IPS-11a (cell line): Measurements from ENCODE around the gene EIF4G3.

Experiments
- H3K4me3 ChIP-seq: one replicate; pipeline ENCODE4 v1.5.1; 2013; ENCODE audit warnings: low read depth, low read length, control low read depth

EIF4G3 gene

DNA sequence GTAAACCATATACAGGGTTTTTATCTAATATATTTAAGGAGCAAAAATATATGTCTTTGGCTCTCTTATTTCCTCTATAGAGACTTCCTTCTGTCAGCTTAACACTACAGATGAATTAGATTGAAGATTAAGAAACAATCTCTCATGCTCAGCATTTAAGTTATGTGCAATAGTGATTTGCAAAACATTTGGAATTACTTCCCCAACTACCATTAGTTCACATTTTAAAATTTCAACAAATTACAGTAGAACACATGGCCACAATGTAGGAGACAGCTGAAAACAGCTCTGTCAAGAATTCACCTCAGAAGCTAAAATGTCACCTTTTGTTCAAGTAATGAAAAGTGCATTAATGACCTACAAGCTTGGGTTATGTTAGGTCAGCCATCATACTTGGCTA is 177.9 kb downstream of the EIF4G3 start:
- no peak overlapping the region for H3K4me3 ChIP-seq

DNA sequence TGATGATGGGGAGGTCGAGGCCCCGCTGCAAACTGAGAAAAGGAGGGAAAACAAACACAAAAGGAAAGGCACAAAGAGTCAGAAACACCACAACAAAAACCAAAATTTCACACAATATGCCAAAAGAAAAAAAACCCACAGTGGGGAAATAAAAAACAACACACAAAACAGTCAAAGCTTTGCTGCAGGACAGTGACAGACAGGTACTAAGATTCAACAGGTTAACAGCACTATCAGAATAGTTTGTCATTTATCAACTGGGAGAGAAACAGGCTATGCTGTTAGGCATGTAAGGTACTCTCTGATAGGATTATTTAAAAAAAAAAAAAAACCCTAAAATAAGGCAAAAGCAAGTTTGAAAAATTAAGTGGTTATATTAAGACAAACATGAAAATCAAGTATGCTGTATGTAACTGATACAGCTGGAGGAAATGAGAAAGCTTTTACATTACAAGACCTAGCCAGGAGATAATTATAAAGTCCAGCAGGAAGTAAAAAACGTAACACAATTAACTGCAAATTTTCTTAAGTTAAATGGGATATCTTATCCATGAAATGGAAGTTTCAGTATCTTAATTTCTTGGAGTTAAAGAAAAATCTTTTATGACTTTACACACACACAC is 179.0 kb downstream of the EIF4G3 start:
- no peak overlapping the region for H3K4me3 ChIP-seq

DNA sequence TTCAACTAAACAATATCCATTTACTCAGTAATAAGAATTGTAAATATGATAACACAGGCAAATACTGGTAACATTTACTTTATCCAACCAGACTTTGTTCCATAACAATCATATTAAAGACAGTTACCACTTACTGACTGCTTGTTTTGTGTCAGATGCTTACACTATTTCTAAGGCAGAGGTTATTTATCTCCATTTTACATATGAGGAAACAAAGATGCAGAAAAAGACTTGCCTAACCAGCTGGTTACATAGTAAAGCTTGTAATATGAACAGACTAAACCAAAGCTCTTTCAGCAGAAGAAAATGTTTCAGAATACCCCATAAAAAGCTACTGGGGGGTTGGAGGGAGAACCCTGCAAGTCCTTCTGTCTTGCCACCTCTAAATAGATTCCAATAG is 180.1 kb downstream of the EIF4G3 start:
- H3K4me3 ChIP-seq: no peak overlapping the region

DNA sequence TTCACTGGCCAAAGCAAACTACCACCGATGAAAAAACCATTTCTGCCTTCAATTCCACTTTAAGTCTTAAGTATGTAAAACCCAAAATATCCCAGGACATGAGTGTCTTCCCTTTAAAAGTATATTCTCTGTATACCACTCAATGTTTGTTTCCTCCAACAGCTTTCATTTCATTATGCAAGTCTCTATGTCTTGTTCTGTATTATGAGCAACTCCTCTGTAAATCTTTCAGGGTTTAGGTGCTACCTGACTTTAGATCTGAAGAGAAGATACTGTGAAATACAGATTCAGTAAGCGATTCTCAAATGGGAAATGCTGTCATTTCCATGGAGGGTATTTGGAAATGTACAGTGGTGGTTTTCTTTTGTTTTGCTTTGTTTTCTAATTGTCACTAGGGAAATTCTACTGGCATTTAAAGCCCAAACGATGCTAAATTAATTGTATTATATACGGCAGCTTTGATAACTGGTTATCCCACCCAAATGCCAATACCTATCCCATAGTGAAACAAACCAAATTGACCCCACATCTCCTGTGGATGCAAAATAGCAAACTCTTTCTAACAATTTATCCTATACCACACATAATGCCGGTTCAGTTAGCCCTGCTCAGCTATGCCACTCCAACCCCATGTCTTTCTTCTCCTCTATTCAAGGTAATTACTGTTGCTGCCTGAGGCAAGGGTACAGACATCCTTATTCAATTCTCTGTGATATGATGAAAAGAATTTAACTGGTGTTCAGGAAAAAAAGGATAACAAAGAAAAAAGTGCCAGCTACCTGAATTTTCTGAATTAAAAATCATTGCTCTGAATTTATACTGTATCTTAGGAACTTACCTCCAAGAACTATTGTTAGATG is 182.8 kb downstream of the EIF4G3 start:
- H3K4me3 ChIP-seq: no peak overlapping the region

DNA sequence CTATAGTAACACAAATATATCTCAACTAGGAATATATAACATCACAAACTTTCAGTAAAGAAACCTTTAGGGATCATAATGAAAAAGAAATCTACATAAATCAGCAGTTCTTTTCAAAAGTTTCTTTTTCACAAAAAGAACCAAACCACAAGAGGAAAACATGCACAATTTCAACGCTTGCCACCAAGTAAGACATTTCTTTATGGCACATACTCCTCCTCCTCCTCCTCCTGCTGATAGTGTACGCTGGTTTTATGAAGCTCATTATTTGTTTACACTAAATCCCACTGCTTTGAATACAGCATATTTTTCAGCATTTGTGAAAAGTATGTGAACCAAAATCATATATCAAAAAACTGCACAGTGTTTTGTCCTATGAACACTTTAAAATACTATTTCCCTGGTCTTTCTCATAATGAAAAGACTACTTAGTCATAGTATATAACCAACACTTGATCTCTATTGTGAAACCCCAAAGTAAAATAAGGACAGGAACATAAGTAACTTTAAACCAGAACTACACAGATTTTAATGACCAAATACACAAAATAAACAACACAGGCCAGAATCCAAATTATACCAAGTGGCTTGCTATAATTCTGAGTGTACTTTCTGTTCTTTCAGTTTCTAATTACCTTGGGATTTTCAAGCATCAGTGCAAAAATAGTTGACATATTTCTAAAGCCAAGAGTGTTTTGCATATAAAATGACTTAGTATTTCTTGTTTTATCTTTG is 184.2 kb downstream of the EIF4G3 start:
- H3K4me3 ChIP-seq: no peak overlapping the region

DNA sequence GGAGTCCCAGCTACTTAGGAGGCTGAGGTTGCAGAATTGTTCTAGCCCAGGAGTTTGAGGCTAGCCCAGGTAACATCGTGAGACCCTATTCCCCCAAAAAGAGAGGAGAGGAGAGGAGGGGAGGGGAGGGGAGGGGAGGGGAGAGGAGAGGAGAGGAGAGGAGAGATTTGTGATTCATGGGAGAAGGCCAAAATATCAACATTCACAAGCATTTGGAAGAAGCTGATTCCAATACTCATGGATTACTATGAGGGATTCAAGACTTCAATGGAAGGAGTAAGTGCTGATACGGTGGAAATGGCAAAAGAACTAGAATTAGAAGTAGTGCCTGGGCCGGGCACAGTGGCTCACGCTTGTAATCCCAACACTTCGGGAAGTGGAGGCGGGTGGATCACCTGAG is 187.8 kb downstream of the EIF4G3 start:
- H3K4me3 ChIP-seq: no peak overlapping the region

DNA sequence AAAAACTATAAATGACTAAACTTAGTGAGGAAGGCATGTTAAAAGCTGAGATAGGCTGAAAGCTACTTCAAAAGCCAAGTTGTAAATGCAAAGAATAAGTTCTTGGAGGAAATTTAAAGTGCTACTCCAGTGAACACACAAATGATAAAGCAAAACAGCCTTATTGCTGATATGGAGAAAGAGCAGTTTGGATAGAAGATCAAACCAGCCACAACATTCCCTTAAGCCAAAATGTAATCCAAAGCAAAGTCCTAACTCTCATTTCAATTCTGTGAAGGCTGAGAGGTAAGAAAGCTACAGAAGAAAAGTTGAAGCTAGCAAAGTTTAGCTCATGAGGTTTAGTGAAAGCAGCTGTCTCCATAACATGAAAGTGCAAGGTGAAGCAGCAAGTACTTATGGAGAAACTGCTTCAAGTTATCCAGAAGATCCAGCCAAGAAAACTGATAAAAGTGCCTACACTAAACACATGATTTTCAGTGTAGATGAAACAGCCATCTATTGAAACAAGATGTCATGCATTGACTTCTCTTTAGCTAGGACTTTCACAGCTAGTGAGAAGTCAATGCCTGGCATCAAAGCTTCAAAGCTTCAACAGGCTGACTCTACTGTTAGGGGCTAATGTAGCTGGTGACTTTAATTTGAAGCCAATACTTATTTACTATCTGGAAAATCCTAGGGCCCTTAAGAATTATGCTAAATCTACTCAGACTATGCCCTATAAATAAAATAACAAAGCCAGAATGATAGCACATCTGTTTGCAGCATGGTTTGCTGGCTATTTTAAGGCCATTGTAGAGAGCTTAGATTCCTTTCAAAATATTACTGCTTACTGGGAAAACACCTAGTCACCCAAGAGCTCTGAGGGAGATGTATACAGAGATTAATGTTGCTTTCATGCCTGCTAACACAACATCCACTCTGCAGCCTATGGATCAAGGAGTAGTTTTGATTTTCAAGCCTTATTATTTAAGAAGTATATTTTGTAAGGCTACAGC is 188.6 kb downstream of the EIF4G3 start:
- H3K4me3 ChIP-seq: no peak overlapping the region

DNA sequence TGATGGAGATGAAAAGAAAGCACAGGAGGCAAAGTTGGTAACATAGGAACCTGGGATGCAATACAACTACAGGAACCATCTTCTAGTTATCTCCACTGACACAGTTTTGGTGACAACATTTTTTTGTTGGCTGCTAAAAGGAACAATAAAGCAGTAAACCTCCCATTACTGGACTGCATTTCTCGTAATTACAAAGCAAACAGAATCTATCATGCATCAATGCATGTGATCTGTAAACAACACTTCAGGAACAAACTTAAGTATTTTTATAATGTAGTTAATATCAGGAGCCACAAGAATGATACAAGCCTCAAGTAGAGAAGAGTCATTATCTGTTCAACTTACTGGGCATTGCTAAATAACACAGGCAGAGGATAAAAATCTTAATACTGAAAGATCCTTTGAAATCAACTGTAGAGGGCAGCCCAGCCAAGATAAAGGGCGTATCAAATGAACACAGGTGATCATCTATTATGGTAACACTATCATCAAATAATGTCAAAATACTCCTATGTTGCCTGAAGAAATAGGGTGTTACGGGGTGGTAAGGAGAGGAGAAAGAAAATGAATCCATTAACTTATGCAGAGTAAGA is 193.3 kb downstream of the EIF4G3 start:
- H3K4me3 ChIP-seq: no peak overlapping the region

DNA sequence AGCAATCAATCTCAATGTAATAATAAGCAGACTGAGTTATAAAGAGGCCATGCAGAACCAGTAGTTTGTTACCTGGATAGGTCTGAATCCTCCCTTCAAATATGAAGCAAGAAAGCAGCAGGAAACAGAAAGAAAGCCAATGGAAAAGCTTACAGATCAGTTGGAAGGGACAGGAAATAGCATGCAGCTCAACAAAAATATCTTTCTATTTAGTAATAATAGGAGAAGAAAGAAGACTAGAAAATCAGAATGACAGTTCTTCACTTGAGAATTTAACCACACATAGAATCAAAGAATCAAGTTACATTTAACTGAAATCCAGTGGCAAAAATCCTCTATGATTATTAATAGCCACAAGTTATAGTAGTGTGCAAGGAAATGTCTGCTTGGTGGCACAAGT is 194.4 kb downstream of the EIF4G3 start:
- H3K4me3 ChIP-seq: no peak overlapping the region

DNA sequence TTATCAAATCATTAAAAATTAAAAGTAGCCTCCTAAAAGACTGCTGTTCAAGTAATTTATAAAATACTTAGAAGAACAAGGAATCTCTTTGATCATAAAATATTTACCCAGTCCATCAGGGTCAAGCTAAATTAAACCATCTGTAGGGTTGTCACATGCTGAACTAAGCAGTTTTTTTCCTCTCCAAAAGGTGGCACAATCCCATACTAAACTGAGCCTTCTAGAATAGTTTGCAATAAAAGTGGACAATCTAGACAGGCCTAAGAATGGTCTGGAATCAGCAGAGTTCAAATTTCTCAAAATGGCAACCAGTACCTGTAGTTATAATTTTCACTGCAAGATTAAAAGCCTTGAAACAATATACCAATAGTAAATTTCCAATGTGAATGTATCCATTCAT is 194.8 kb downstream of the EIF4G3 start:
- H3K4me3 ChIP-seq: no peak overlapping the region

DNA sequence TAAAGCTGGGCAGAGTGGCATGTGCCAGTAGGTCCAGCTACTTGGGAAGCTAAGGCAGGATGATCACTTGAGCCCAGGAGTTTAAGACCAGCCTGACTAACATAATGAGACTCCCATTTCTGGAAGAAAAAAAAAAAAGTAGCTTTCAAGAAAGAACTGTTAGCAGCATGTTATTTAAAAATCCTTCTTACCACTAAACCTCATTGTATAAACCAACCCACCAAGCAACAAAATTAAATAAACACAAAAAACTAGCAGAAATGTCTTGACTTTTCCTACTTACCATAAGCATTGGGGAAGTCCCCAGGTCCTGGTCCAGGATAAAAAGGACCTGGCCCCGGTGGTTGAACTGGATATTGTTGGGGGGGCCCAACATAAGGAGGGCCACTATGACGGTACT is 196.6 kb downstream of the EIF4G3 start:
- H3K4me3 ChIP-seq: no peak overlapping the region

DNA sequence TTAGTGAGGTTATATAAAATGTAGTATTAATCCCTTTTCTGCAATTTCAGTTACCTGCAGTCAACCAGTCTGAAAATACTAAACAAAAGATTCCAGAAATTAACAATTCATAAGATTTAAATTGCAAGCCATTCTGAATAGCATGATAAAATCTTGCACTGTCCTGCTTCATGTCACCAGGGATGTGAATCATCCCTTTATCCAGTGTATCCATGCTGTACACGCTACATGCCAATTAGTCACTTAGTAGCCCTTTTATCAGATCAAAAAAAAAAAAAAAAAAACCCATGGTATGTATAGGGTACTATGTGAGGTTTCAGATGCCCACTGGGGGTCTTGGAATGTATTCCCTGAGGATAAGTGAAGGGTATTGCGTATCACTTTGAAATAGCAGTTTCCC is 198.3 kb downstream of the EIF4G3 start:
- H3K4me3 ChIP-seq: no peak overlapping the region

DNA sequence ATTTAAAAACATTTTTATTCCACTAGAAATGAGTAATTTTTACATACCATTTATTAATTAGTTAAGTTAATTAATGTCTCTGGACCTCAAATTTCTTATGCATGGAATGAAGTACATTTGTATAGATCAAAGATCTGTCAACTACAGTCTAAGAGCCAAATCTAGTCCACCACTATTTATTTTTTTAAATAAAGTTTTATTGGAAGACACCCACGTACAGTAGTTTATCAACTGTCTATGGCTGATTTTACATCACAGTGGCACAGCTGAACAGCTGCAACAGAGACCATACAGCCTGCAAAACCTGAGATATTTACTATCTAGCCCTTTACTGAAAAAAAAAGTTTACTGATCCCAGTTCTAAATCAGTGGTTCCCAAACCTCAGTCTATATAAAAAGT is 201.0 kb downstream of the EIF4G3 start:
- H3K4me3 ChIP-seq: no peak overlapping the region

DNA sequence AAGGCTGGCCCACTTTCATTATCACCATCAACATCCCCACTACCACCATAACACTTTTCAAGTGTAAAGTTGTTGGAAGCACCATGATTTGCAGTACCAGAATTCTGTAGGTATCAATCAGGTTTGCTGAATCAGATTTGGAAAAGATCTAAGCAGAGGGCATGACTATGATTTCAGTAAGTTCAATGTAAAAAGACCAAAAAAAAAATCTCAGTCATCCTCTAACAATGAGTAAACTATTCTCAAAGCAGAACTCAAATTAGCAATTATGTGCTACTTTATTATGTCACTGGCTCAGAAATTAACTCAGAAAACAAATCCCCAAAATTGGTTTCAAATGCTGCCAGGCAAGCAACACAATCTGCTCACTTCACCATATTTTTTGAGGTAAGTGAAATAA is 201.7 kb downstream of the EIF4G3 start:
- H3K4me3 ChIP-seq: no peak overlapping the region

DNA sequence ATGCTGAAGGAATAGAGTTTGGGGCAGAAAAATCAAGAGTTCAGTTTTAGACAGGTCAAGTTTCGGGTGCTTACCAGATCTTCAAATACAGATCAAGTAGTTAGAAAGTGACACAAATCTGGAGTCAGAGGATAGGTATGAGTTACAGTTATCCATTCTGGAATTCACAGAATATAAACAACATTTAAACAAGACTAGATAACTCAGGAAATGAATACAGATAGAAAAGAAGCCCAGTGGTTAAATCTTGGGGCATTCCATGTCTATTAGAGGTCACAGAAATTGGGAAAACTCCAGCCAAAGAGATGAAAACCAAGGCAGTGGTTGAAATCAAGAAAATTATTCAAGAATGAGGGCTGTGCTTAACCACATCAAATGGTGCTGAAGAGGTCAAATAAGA is 202.6 kb downstream of the EIF4G3 start:
- no peak overlapping the region for H3K4me3 ChIP-seq

DNA sequence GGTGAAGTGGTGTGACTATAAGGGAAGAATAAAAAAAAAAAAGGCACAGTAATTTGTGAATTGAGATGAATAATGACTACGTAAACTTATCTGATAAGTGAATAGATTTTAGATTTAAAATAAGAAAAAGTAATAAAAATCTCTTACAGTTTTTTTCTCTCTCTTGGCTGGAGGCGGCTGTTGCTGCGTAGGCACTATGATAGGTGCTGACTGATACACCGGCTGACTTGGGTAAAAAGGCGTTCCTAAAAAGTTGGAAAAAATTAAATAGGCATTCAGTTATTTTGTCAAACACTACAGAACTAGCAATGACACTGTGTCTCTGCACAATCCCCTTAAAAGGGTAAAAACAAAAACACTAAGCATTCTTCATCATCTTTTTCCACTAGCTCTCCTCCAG is 203.8 kb downstream of the EIF4G3 start:
- no peak overlapping the region for H3K4me3 ChIP-seq

DNA sequence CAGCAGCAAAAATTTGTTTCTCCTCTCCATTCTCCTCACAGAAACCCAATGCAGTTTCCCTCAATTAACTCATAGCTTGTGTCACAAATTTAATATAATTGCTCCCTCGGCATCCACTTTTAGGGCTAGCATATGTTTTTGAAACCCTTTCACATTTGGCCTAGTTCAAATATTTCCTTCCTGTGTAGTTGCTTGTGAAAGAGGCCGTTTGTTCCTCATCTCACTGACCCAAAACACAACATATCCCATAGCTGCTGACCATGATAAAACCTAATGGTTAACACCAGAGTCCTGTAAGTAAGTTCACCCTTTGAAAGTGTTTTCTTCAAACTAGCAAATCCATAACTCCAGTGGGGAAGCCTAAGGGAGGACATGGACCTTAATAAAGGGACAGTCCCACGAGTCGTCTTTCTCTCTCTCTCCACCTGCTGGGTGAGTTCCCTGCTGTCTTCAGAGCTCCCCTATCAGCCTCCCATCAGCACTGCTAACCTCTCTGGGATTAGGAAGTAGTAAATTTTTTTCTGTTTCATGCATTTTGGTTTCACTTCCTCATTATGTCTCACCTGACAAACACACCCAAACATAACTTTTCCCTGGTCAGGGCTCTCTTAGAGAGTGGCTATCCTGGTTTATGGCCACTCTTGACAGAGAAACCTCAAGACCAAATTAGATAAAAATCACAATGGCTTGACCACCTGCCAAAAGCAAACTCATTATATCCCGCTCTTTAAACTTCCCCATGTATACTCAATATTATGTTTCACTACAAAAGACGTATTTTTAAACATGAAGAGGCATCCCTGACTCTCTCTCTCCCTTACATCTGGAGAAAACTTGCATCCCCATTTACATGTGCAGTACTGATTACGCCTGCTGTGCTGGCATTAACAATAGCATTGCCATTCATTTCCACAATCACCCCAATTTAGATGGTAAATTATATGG is 211.9 kb downstream of the EIF4G3 start:
- no peak overlapping the region for H3K4me3 ChIP-seq

DNA sequence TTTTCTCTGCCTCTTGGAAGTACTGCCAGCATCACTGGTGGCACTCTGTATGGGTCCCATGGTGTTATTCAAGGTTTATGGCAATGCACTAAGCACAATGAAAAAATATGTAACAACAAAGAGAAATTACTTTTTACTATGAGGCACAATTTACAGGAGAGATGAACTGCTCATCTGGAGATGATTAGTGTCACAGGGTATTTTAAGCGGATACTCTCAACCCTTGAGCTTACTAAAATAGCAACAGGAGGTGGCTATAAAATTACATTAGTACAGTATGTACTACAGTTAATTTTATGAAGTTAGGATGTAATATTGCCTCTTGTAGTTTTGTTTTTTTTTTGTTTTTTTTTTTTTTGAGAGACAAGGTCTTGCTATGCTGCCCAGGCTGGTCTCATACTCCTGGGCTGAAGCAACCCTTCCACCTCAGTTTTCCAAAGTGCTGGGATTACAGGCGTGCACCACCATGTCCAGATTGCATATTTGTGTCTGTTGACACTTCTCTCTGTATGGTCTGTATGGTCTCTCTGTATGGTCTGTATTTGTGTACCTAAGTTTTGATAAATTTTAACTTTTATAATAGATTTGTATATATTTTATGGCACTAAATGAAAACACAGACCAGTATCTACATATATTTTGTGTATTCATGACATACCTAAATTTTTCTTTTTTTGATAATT is 214.0 kb downstream of the EIF4G3 start:
- no peak overlapping the region for H3K4me3 ChIP-seq

DNA sequence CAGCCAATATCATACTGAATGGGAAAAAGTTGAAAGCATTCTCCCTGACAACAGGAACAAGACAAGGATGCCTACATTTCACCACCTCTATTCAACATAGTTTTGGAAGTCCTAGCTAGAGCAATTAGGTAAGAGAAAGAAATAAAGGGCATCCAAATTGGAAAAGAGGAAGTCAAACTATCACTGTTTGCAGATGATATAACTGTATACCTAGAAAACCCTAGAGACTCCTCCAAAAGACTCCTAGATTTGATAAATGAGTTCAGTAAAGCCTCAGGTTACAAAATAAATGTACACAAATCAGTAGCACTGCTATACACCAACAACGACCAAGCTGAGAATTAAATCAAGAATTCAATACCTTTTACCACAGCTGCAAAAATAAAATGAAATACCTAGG is 218.3 kb downstream of the EIF4G3 start:
- no peak overlapping the region for H3K4me3 ChIP-seq
